Testis (tissue), 5 donors: Measurements from ENCODE around the gene CTTNBP2. TPM values are rescaled to one million over a fixed set of nuclear protein-coding genes. Genes with fewer than 3 reads are reported as not detected.

Experiments
- DNase-seq: peaks from one replicate; pipeline ENCODE4 v3.0.0-alpha.2; 2019
- H3K27ac ChIP-seq, 2 donors: fragments of 200-600 bp; sonication (generic); one replicate each; pipeline ENCODE4 v1.5.1; 2019
- H3K27me3 ChIP-seq: fragments of 200-600 bp; sonication (generic); one replicate; pipeline ENCODE4 v1.5.1; 2019
- H3K36me3 ChIP-seq: fragments of 200-600 bp; sonication (generic); one replicate; pipeline ENCODE4 v1.5.1; 2017; ENCODE audit warnings: low read depth; ENCODE audit errors: missing control alignments
- H3K4me1 ChIP-seq: fragments of 200-600 bp; sonication (generic); one replicate; pipeline ENCODE4 v1.5.1; 2019
- H3K4me3 ChIP-seq, 2 donors: fragments of 200-600 bp; sonication (generic); one replicate each; pipeline ENCODE4 v1.5.1; 2017 to 2019
- H3K9me3 ChIP-seq: fragments of 200-600 bp; sonication (generic); one replicate; pipeline ENCODE4 v1.5.1; 2017
- CTCF ChIP-seq, 3 experiments: fragments of 450-650 bp in 2 of 3; fragments of 200-600 bp in 1 of 3; sonication (generic) in 1 of 3; IDR thresholded peaks; one replicate each; pipeline ENCODE4 v1.5.1; 2016 to 2019; ENCODE audit warnings: antibody characterized with exemption in 3 of 3, mild to moderate bottlenecking in 2 of 3, moderate library complexity in 1 of 3
- POLR2A ChIP-seq: fragments of 450-650 bp; IDR thresholded peaks from one replicate; pipeline ENCODE4 v1.6.1; 2017; ENCODE audit warnings: antibody characterized with exemption, mild to moderate bottlenecking, moderate library complexity
- WGBS, 2 donors: methylation state at CpG; one replicate each; pipeline ENCODE4 v1.1.5; 2018; 5-methylcytosine and 5-hydroxymethylcytosine counted together
- intact Hi-C: fragments of 100-400 bp; cut with DNase I; formaldehyde crosslinking; loops from one replicate; pipeline ENCODE4 v1.15.1; 2023; ENCODE audit warnings: low total_unique reads
- long read RNA-seq, 2 donors: transcript quantifications; one replicate each; lab custom pipeline, GENCODE V29; 2026
- polyA plus RNA-seq: library from polyadenylated mRNA; stranded (reverse); fragments of 350-450 nt; fragmentation: Illumina TruSeq; extraction: RNeasy Lipid Tissue Mini Kit (QIAGEN cat#74804); gene quantifications from one replicate; pipeline ENCODE4 v1.2.3, GENCODE V29; 2014; ENCODE audit warnings: low read depth, low replicate concordance; ENCODE audit not compliant: insufficient read depth
- total RNA-seq, 2 donors: library from RNA; depleted of rRNA; stranded (reverse); fragments of >200 nt; gene quantifications; one replicate each; pipeline ENCODE4 v1.2.3, GENCODE V29; 2016

Gene CTTNBP2
- total RNA-seq = 1 to 10 TPM; 3.4 to 4.3 TPM
- polyA plus RNA-seq = 2.7 TPM
- long read RNA-seq, donor 1, partial matches to known transcripts = 0 of 1 reads
- long read RNA-seq, donor 1, other reads (novel, unspliced or antisense) = 0 of 1 reads
- long read RNA-seq, donor 2 = 0 reads

DNA sequence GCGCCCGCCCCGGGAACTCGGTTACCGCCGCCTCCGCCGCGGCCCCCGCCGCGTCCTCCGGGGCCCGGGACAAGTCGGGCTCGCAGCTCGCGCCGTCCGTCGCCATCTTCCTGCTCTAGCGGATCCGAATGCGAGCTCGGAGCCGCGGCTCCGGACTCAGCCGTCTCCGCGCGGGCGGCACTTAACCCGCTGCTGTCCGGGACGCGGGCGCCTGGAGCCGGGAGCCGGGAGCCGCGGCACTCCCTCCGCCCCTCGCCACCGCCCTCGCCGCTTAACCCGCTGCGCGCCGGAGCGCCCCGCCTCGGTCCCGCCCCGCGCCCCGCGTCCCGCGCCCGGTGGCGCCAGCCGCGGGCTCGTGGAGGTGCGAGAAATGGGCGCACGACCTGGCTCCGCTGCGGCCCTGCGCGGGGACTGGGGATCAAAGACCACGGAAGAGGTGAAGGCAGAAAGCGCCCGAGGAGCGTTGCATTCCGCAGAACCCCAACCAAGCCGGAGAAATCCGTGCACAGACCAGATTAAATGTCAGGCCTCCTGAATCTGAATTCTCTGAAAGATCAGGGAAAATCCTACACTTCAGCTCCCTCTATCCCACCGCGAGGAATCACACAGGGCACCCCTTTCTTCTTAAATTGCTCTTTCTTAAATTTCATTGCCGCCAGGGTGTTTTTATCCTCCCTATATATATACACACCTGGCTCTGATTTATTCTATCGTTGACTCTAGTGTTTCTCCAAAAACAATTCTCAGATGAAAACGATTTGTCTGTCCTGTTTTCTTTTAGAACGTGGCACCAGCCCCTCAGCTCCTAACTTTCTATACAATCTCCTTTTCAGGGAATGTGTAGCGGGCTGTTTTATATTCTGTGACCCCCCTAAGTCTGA is at the start of gene CTTNBP2:
Gene CTTNBP2, minus strand, starts transcription at position 132 of the 881 bp plus-strand sequence. Its CDS starts 26 bp downstream, at position 106.
- intact Hi-C loops = no loop called here
- DNase-seq = peak; percentile 58
- H3K27ac ChIP-seq = peak within 1 kb of the TSS in 1 of 2 donors; percentile 49
- H3K4me3 ChIP-seq = peak within 1 kb of the TSS; percentile 62 to 70
- H3K36me3 ChIP-seq = no peaks in the 10 kb centered on the region
- TF ChIP-seq POLR2A (no peak), CTCF (IDR thresholded peaks at IDR 0.05) (no peak)
- no peaks in the 10 kb centered on the region for H3K4me1 ChIP-seq
- H3K9me3 ChIP-seq = no peaks in the 10 kb centered on the region
- H3K27me3 ChIP-seq = no peaks in the 10 kb centered on the region
- 1 to 5% methylated on average over 32 to 84 of the region's 87 CpGs for WGBS, 2 donors

- no peaks in the 10 kb centered on the region for H3K9me3 ChIP-seq
- H3K27me3 ChIP-seq = no peaks in the 10 kb centered on the region
- H3K27ac ChIP-seq = no peak overlapping the region
- no peaks in the 10 kb centered on the region for H3K4me1 ChIP-seq
- intact Hi-C loops = no loop called here
- WGBS, 2 donors = 87 to 93% methylated on average over 2 of the region's 2 CpGs
- no peak for DNase-seq
- no peak overlapping the region for H3K4me3 ChIP-seq
- TF ChIP-seq CTCF (IDR thresholded peaks at IDR 0.05) (no peak), POLR2A (no peak)
- no peaks in the 10 kb centered on the region for H3K36me3 ChIP-seq
Observed at GRCh38 chr7:117916309-117916708, 43.1 kb upstream of the CTTNBP2 start.

GRCh38 chr7:117912421-117912820 is 39.2 kb upstream of the CTTNBP2 start:
- Histone ChIP-seq H3K4me3 (no peak overlapping the region), H3K27me3 (no peaks in the 10 kb centered on the region), H3K27ac (no peak overlapping the region), H3K9me3 (no peaks in the 10 kb centered on the region), H3K4me1 (no peaks in the 10 kb centered on the region), H3K36me3 (no peaks in the 10 kb centered on the region)
- WGBS, 2 donors = 90 to 91% methylated on average over 2 of the region's 2 CpGs
- intact Hi-C loops = no loop called here
- no peak for DNase-seq
- TF ChIP-seq CTCF (IDR thresholded peaks at IDR 0.05) (no peak), POLR2A (no peak)

DNA sequence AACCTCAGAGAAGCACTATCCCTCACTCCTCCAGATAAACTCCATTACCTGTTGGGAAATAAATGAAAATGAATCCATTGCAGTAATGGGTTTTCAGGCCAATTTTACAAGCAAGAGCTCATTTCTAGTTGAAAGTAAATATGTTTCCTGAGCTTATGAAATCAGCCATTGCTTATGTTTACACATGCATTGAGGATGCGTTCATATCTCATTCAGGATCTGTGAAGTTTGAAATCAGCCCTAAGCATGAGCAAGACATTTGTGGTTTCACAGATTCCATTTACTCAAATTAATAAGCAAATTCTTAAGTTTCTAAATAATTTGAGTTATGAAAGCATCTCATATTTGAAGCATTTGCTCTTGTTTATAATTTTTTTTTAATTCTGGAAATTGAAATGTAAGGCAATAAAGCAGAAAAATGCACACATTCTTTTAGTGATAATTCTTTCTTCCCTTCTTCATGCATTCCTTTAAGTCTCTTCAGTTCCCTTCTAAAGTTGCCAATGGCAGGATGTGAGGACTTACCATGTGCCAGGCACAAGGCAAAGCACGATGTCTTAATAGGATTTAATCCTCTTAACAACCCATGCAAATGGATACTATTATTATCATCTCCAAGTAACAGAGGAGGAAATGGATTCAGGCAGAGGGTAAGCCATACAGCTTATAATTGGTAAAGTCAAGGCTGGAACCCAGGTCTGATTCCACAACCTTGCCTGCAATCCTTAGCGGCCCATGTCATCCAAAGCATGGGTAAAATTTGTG is 35.0 kb upstream of the CTTNBP2 start:
- Histone ChIP-seq H3K36me3 (no peaks in the 10 kb centered on the region), H3K27me3 (no peaks in the 10 kb centered on the region), H3K27ac (no peak overlapping the region), H3K9me3 (no peaks in the 10 kb centered on the region), H3K4me1 (no peaks in the 10 kb centered on the region), H3K4me3 (no peak overlapping the region)
- TF ChIP-seq CTCF (IDR thresholded peaks at IDR 0.05) = no peak
- TF ChIP-seq POLR2A = no peak
- intact Hi-C loops = no loop called here
- WGBS, 2 donors = 83 to 87% methylated on average over 3 of the region's 3 CpGs
- DNase-seq = no peak
